ENCODE measurements around the gene CFAP61. TPM values are rescaled to one million over a fixed set of nuclear protein-coding genes. Genes with fewer than 3 reads are reported as not detected.

The CFAP61 gene
- total RNA-seq, 4 donors from 2014 or later, result not detected

- DNase-seq (ENCODE audit: low spot score), result no peak
- no peak for TF ChIP-seq CTCF (IDR thresholded peaks at IDR 0.05)
- ATAC-seq (ENCODE audit: low FRiP score), result no peak
Measured at GRCh38 chr20:20368418-20369249, 316.3 kb downstream of the CFAP61 start.

GRCh38 chr20:20369250-20370093 lies 317.1 kb downstream of the CFAP61 start:
- ATAC-seq (ENCODE audit: low FRiP score) (no peak), DNase-seq (ENCODE audit: low spot score) (no peak)
- TF ChIP-seq CTCF (IDR thresholded peaks at IDR 0.05), result no peak

- no peak for DNase-seq (ENCODE audit: low spot score)
- TF ChIP-seq CTCF (IDR thresholded peaks at IDR 0.05), result no peak
- no peak for ATAC-seq (ENCODE audit: low FRiP score)
Measured at GRCh38 chr20:20370094-20370575, 317.8 kb downstream of the CFAP61 start.

- DNase-seq (ENCODE audit: low spot score) (no peak), ATAC-seq (ENCODE audit: low FRiP score) (no peak)
- TF ChIP-seq CTCF (IDR thresholded peaks at IDR 0.05), result no peak
Measured at GRCh38 chr20:20371083-20371482, 318.8 kb downstream of the CFAP61 start.

GRCh38 chr20:20371681-20372080 lies 319.3 kb downstream of the CFAP61 start:
- DNase-seq (ENCODE audit: low spot score), result no peak
- TF ChIP-seq CTCF (IDR thresholded peaks at IDR 0.05), result no peak
- ATAC-seq (ENCODE audit: low FRiP score), result no peak

GRCh38 chr20:20373091-20373571 lies 320.8 kb downstream of the CFAP61 start:
- no peak for DNase-seq (ENCODE audit: low spot score)
- ATAC-seq (ENCODE audit: low FRiP score), result no peak
- no peak for TF ChIP-seq CTCF (IDR thresholded peaks at IDR 0.05)

All from omental fat pad (tissue), 4 donors.